Glutamatergic neuron (in vitro differentiated cells): Measurements from ENCODE around the gene SYT14. TPM values are rescaled to one million over a fixed set of nuclear protein-coding genes. Genes with fewer than 3 reads are reported as not detected.
"Not testable (repeated sequence)": the region's sequence is repeated elsewhere in the genome, so short reads cannot be mapped to it uniquely, and the experiment has no call there.

Experiments
- DNase-seq: peaks from one replicate; pipeline ENCODE4 v3.0.0; 2022
- H3K27ac Mint-ChIP-seq: one replicate; pipeline ENCODE4 v1.8.0; 2020; ENCODE audit warnings: mild to moderate bottlenecking, mixed read lengths, inconsistent platforms; ENCODE audit not compliant: unreplicated experiment
- H3K27me3 Mint-ChIP-seq: one replicate; pipeline ENCODE4 v1.8.0; 2020; ENCODE audit warnings: mild to moderate bottlenecking, moderate library complexity, mixed read lengths, inconsistent platforms; ENCODE audit not compliant: unreplicated experiment
- H3K36me3 Mint-ChIP-seq: one replicate; pipeline ENCODE4 v1.8.0; 2020; ENCODE audit warnings: mild to moderate bottlenecking, mixed read lengths, inconsistent platforms; ENCODE audit not compliant: unreplicated experiment
- H3K4me1 Mint-ChIP-seq: one replicate; pipeline ENCODE4 v1.8.0; 2020; ENCODE audit warnings: mild to moderate bottlenecking, low read depth, mixed read lengths, inconsistent platforms; ENCODE audit not compliant: unreplicated experiment
- H3K4me3 Mint-ChIP-seq: one replicate; pipeline ENCODE4 v1.8.0; 2020; ENCODE audit warnings: mild to moderate bottlenecking, mixed read lengths, inconsistent platforms; ENCODE audit not compliant: unreplicated experiment
- H3K9me3 Mint-ChIP-seq: one replicate; pipeline ENCODE4 v1.8.0; 2020; ENCODE audit warnings: mild to moderate bottlenecking, moderate library complexity, mixed read lengths, inconsistent platforms; ENCODE audit not compliant: unreplicated experiment
- total RNA-seq: library from RNA; stranded (reverse); fragmentation: NEBNext Ultra II Directional; extraction: Animal tissue kit (Norgen Biotek cat#: 25700); gene quantifications from one replicate; pipeline ENCODE4 v1.2.1, GENCODE V29; 2021; ENCODE audit not compliant: unreplicated experiment
- TF ChIP-seq, protein P1 (sequence below): fragments of 200-600 bp; sonication (generic); IDR thresholded peaks from one replicate; pipeline ENCODE4 v1.5.0; 2021; ENCODE audit not compliant: partially characterized antibody, unreplicated experiment

The SYT14 gene
- total RNA-seq, 1 donor from 2014 or later = 18.1 TPM

DNA sequence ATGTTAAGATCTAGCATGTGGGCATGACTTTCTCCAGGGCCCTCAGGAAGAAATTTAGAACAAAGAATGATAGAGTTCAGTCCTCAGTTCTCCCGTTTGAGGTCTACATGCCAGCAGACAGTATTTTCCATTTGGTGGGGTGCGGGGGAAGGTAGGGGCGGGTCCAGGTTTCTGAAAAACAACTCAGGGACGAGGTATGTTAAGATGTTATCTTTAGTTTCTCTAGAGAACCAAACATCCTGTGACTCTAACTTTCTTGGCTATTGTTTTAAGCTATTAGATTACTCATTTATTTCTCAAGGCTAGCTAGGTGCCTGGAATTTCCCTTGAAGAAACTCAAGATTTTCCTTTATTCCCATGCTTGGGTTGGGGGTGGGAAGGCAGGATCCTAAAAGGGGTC, 42.3 kb upstream of the SYT14 start:
- H3K9me3 Mint-ChIP-seq = no peaks in the 10 kb centered on the region
- no peak for DNase-seq
- no peaks in the 10 kb centered on the region for H3K27me3 Mint-ChIP-seq
- no peak overlapping the region for H3K27ac Mint-ChIP-seq
- H3K36me3 Mint-ChIP-seq = no peaks in the 10 kb centered on the region
- H3K4me3 Mint-ChIP-seq = no peak overlapping the region
- no peaks in the 10 kb centered on the region for H3K4me1 Mint-ChIP-seq
- TF ChIP-seq, protein P1, sequence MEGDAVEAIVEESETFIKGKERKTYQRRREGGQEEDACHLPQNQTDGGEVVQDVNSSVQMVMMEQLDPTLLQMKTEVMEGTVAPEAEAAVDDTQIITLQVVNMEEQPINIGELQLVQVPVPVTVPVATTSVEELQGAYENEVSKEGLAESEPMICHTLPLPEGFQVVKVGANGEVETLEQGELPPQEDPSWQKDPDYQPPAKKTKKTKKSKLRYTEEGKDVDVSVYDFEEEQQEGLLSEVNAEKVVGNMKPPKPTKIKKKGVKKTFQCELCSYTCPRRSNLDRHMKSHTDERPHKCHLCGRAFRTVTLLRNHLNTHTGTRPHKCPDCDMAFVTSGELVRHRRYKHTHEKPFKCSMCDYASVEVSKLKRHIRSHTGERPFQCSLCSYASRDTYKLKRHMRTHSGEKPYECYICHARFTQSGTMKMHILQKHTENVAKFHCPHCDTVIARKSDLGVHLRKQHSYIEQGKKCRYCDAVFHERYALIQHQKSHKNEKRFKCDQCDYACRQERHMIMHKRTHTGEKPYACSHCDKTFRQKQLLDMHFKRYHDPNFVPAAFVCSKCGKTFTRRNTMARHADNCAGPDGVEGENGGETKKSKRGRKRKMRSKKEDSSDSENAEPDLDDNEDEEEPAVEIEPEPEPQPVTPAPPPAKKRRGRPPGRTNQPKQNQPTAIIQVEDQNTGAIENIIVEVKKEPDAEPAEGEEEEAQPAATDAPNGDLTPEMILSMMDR = no peak

DNA sequence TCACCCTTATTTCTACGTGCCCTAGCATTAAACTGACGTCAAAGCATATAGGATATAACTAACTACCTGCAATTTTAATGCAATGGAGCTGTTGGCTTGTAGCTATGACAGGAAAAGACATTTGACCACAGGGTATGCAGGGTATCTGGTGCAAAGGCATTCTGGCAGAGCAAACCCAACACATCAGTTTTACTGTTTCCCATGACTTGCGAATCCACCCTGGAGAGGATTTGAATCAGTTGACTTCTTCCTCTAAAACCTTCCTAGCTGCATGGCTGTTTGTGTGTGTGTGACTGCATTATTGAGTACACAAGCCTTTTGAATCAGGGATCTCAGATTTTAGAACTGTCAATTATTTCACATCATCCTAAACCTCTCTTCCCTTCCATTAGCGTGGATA, 41.7 kb upstream of the SYT14 start:
- Mint-ChIP-seq H3K4me1 (no peaks in the 10 kb centered on the region), H3K36me3 (no peaks in the 10 kb centered on the region), H3K27me3 (no peaks in the 10 kb centered on the region), H3K27ac (no peak overlapping the region), H3K4me3 (no peak overlapping the region), H3K9me3 (no peaks in the 10 kb centered on the region)
- no peak for DNase-seq
- TF ChIP-seq, protein P1 = no peak

DNA sequence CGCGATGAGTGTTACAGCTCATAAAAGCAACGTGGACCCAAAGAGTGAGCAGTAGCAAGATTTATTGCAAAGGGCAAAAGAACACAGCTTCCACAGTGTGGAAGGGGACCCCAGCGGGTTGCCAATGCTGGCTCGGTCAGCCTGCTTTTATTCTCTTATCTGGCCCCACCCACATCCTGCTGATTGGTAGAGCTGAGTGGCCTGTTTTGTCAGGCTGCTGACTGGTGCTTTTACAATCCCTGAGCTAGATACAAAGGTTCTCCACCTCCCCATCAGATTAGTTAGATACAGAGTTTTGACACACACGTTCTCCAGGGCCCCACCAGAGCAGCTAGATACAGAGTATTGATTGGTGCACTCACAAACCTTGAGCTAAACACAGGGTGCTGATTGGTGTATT, 39.7 kb upstream of the SYT14 start:
- H3K36me3 Mint-ChIP-seq, H3K27ac Mint-ChIP-seq, DNase-seq, H3K27me3 Mint-ChIP-seq, H3K4me3 Mint-ChIP-seq, H3K9me3 Mint-ChIP-seq, H3K4me1 Mint-ChIP-seq: not testable (repeated sequence)

DNA sequence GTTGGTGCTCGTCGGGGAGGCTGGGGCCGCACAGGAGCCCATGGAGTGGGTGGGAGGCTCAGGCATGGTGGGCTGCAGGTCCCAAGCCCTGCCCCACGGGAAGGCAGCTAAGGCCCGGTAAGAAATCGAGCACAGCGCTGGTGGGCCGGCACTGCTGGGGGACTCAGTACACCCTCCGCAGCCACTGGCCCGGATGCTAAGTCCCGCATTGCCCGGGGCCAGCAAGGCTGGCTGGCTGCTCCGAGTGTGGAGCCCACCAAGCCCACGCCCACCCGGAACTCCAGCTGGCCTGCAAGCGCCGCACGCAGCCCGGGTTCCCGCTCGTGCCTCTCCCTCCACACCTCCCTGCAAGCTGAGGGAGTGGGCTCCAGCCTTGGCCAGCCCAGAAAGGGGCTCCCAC, 39.2 kb upstream of the SYT14 start:
- not testable (repeated sequence) for H3K4me1 Mint-ChIP-seq, H3K36me3 Mint-ChIP-seq, H3K27ac Mint-ChIP-seq, H3K9me3 Mint-ChIP-seq, DNase-seq, H3K27me3 Mint-ChIP-seq, H3K4me3 Mint-ChIP-seq

DNA sequence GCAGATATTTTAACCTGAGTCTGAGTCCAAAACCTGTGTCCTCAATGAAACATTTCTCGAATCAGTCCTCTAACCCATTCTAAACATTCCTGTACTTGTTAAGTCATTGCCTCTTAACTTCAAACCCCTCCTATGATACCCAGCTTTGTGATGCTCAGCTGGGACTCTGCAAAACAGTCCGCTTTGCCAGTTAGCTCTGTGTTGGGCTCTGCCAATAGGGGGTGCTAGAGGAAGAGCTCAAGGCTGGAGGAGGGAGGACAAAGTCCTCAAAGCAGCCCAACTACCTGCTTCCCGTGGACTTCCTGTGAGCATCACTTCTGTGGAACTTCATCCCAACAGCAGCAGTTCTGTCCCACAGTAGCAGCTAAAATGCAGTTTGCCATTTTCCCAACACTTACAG, 38.1 kb upstream of the SYT14 start:
- no peak overlapping the region for H3K27ac Mint-ChIP-seq
- TF ChIP-seq, protein P1 = no peak
- no peak for DNase-seq

DNA sequence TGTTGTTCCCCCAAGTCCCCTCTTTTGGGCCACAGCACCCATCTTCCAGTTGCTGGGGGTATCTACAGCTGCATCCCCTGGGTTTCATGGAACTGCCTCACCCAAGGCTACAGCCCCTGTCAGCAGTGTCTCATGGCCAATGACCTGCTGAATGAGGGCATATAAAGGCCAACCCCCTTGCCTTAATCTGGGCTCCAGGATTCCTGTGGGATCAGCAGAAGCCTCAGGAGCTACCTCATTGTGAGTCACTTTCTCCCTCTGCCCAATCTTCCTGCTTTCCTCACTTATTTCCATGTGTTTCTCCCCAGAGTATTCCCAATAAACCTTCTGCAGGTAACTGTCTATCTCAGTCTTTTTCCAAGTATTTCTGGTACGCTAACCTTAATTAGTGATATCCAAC, 37.3 kb upstream of the SYT14 start:
- DNase-seq = no peak

More for the DNA sequence above, 38.1 kb upstream of the SYT14 start:
- H3K27me3 Mint-ChIP-seq = no peaks in the 10 kb centered on the region
- no peaks in the 10 kb centered on the region for H3K4me1 Mint-ChIP-seq
- no peaks in the 10 kb centered on the region for H3K36me3 Mint-ChIP-seq
- H3K9me3 Mint-ChIP-seq = no peaks in the 10 kb centered on the region
- H3K4me3 Mint-ChIP-seq = no peak overlapping the region

More for the DNA sequence above, 37.3 kb upstream of the SYT14 start:
- TF ChIP-seq, protein P1 = no peak
- no peaks in the 10 kb centered on the region for H3K9me3 Mint-ChIP-seq
- H3K36me3 Mint-ChIP-seq = no peaks in the 10 kb centered on the region
- no peaks in the 10 kb centered on the region for H3K4me1 Mint-ChIP-seq
- no peak overlapping the region for H3K27ac Mint-ChIP-seq
- no peak overlapping the region for H3K4me3 Mint-ChIP-seq
- no peaks in the 10 kb centered on the region for H3K27me3 Mint-ChIP-seq
